Measurements from ENCODE around the gene ABCD1.
"Not testable (repeated sequence)": the region's sequence is repeated elsewhere in the genome, so short reads cannot be mapped to it uniquely, and the experiment has no call there.

The ABCD1 gene

DNA sequence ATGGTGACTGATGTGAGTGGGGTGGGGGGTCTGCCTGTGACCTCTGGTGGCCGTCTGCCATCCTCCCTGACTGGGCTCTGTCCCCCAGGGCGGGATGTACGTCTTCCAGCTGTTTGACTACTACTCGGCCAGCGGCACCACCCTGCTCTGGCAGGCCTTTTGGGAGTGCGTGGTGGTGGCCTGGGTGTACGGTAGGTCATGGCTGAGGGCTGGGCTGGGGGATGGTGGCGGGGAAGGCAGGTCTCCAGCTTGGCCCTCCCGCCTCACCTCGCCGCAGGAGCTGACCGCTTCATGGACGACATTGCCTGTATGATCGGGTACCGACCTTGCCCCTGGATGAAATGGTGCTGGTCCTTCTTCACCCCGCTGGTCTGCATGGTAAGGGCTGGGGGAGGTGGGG is 30.4 kb upstream of the ABCD1 start:
- DNase-seq (ENCODE audit: low read depth in 2 of 2) = not testable (repeated sequence)

GRCh38 chrX:153694687-153695270 is 29.9 kb upstream of the ABCD1 start:
- DNase-seq (ENCODE audit: low read depth in 2 of 2) = no peak

DNA sequence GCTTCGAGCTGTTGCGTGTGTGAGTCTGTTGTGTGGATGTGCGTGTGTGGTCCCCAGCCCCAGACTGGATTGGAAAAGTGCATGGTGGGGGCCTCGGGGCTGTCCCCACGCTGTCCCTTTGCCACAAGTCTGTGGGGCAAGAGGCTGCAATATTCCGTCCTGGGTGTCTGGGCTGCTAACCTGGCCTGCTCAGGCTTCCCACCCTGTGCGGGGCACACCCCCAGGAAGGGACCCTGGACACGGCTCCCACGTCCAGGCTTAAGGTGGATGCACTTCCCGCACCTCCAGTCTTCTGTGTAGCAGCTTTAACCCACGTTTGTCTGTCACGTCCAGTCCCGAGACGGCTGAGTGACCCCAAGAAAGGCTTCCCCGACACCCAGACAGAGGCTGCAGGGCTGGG is 28.6 kb upstream of the ABCD1 start:
- DNase-seq (ENCODE audit: low read depth in 2 of 2) = no peak

- DNase-seq (ENCODE audit: low read depth in 2 of 2) = not testable (repeated sequence)
Observed at GRCh38 chrX:153696538-153696937, 28.1 kb upstream of the ABCD1 start.

GRCh38 chrX:153696986-153697722 is 27.5 kb upstream of the ABCD1 start:
- not testable (repeated sequence) for DNase-seq (ENCODE audit: low read depth in 2 of 2)

- no peak for DNase-seq (ENCODE audit: low read depth in 2 of 2)
Observed at GRCh38 chrX:153697924-153698865, 26.5 kb upstream of the ABCD1 start.

- DNase-seq (ENCODE audit: low read depth in 2 of 2) = not testable (repeated sequence)
Observed at GRCh38 chrX:153699210-153699783, 25.4 kb upstream of the ABCD1 start.

- DNase-seq (ENCODE audit: low read depth in 2 of 2) = not testable (repeated sequence)
Observed at GRCh38 chrX:153699784-153700371, 24.8 kb upstream of the ABCD1 start.

GRCh38 chrX:153700376-153700945 is 24.2 kb upstream of the ABCD1 start:
- DNase-seq (ENCODE audit: low read depth in 2 of 2) = no peak

- no peak for DNase-seq (ENCODE audit: low read depth in 2 of 2)
Observed at GRCh38 chrX:153700967-153701366, 23.7 kb upstream of the ABCD1 start.

DNA sequence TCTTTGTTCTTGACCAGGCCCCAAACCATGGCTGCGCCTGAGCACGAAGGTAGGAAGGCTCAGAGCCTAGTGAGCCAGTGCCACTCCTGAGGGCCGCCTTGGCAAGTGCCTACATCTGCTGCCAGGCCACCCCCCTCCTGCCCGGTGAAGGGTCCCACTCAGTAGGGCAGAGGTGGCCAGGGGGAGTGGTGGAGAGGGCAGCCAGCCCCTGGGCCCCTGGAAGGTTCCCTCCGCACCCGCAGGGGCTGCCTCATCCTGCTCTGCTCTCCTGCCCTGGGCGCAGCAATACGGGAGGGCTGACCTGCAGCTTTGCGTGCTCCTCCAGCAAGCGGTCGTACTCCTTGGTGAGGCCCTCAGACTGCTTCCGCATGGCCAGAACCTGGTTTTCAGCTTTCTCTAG is 22.9 kb upstream of the ABCD1 start:
- DNase-seq (ENCODE audit: low read depth in 2 of 2) = no peak

- DNase-seq (ENCODE audit: low read depth in 2 of 2) = no peak
Observed at GRCh38 chrX:153702336-153703035, 22.2 kb upstream of the ABCD1 start.

GRCh38 chrX:153703036-153703370 is 21.7 kb upstream of the ABCD1 start:
- DNase-seq (ENCODE audit: low read depth in 2 of 2) = no peak

DNA sequence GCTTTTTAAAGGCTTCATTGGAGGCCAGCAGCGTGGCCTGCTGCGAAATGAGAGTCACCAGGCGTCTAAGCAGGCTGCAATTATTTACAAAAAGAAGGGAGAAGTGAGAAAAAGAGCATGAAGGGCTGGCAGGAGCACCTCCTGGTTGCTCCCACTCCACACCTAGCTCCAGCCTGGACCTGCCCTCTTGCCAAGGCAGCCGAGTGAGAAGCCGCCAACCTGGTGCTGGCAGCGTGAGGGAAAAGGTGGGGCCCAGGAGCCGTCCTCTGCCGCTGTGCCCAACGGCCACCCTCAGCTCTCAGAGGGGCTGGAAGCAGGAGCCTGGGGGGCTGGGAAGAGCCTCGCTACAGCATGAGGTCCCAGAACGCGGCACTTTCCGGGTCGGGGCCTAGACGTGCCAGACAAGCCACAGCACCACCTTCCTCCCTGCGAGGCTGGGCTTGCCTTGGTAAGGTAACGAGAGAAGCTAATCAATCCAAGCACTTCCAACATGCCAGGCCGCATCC is 20.6 kb upstream of the ABCD1 start:
- no peak for DNase-seq (ENCODE audit: low read depth in 2 of 2)

DNA sequence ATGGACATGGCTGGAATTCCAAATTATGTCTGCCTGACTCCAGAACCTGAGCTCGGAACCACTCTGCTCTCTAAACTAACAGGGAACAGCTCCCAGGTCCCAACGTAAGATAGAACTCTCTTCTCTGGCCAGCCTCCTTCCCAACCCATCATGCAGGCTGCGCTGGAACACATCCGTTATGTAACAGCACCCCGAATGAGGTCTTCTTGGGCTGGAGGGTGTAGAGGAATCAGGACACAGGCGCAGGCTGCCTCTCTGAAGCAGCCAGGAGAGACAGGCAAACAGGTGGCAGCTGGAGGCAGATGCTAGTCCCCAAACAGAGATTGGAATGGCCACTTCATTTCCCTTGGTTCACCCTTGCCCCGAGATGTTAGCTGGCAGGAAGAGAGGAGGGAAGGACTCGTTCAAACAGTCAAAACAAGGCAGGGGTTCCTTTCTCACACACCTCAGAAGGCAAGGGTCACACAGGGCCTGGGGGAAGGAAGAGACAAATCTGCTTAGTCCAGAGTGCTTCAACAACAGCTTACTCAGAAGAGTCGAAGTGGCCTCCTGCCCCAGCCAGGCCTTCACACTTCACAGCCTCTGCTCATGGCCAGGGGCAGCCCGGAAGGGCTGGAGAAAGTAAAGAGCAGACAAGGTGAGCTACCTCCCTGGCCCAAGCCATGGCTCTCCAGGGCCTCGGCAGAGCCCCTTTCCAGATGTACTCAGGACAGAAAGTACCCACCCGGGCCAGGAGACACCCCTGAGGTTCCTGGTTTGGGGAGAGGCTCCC is 19.8 kb upstream of the ABCD1 start:
- DNase-seq (ENCODE audit: low read depth in 2 of 2) = not testable (repeated sequence)

- DNase-seq (ENCODE audit: low read depth in 2 of 2) = not testable (repeated sequence)
Observed at GRCh38 chrX:153705403-153706060, 19.1 kb upstream of the ABCD1 start.

DNA sequence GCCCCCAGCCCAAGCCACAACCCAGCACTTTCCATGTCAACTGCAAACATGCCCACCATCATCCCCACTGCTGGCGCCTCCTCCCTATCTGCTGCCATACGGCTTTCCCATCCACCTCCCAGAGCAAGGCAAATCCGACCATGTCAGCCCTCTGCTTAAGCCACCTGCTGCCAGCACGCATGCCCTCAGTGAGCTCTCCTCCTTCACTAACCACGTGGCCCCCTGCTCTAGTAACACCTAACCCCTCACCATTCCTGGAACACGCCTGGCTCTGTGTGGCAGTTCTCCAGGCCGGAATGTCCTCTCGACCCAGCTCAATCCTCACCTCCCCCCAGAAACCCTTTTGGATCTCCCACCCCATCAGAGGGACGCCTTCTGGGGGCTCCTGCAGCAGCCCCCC is 17.9 kb upstream of the ABCD1 start:
- no peak for DNase-seq (ENCODE audit: low read depth in 2 of 2)

DNA sequence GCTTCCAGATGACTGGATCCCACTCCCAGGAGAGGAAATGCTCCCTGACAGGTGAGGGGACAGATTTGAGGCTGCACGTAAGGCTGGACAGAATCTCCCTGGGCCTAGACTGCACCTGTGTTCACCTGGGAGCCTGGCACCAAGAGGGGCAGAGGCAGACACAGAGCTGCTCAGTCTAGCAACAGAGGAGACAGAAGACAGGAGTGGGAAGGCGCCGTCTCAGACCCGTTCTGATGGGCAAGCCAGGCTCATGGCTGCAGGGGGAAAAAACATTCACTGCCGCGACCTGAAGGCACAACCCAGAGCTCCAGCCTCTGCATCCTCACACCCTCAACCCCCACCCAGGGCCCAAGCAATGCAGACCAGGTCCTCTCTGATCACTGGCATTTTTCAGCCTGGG is 17.2 kb upstream of the ABCD1 start:
- DNase-seq (ENCODE audit: low read depth in 2 of 2) = no peak

DNA sequence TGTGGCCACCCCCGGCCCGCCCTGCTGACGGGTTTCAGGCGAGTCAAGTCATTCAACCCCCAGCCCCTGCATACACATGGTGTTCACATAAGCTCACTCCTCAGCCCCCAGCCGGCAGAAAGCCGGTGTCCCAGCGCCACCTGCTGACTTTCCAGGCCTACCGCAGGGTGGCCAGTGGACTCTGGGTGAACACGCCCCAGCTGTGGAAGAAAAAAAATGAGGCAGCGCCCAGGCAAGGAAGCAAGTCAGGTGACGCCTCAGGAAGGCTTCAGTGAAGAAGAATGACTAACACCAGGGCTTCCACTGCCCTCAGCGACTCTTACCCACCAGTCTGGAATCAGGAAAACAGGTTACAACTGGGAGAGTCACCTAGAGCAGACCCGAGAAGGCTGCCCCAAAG is 16.2 kb upstream of the ABCD1 start:
- DNase-seq (ENCODE audit: low read depth in 2 of 2) = peak in 1 of 2 donors; percentile 5

All from activated CD8-positive, alpha-beta memory T cell treated with anti-CD3 and anti-CD28 coated beads for 4 hours (primary cell).